Renal cortical epithelial cell (primary cell): Measurements from ENCODE around the gene EMSY. TPM values are rescaled to one million over a fixed set of nuclear protein-coding genes. Genes with fewer than 3 reads are reported as not detected.
"Not testable (repeated sequence)": the region's sequence is repeated elsewhere in the genome, so short reads cannot be mapped to it uniquely, and the experiment has no call there.

Source experiments
- DNase-seq: peaks from one replicate; pipeline ENCODE4 v3.0.0-alpha.2; 2011; ENCODE audit warnings: low read depth
- total RNA-seq: library from RNA; depleted of rRNA; stranded (reverse); fragments of >200 nt; gene quantifications from 2 replicates; pipeline ENCODE4 v1.2.3, GENCODE V29; 2014

Gene EMSY
- total RNA-seq, 1 donor from 2014 or later = 12.2 TPM

DNA sequence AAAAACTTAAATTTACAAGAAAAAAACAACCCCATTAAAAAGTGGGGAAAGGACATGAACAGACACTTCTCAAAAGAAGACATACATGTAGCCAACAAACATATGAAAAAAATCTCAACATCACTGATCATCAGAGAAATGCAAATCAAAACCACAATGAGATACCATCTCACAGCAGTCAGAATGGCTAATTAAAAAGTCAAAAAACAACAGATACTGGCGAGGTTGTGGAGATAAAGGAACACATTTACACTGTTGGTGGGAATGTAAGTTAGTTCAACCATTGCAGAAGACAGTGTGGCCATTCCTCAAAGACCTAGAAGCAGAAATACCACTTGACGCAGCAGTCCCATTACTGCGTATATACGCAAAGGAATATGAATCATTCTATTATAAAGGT, 150.3 kb downstream of the EMSY start:
- not testable (repeated sequence) for DNase-seq

DNA sequence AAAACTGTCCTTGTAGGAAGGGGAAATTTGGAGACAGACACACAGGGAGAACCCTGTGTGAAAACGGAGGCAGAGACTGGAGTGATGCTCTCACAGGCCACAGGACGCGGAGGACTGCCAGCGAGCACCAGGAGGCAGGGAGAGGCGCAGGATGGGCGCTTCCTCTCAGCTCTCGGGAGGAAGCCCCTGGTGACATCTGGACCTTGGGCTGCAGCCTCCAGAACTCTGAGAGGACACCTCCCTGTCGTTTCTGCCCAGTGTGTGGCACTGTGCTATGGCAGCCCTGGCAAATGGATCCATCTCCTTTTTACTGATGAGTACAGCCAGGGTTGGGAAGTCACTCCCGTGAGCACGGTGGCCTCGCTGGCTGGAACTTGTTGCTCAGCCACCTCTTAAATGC, 151.8 kb downstream of the EMSY start:
- DNase-seq = no peak

DNA sequence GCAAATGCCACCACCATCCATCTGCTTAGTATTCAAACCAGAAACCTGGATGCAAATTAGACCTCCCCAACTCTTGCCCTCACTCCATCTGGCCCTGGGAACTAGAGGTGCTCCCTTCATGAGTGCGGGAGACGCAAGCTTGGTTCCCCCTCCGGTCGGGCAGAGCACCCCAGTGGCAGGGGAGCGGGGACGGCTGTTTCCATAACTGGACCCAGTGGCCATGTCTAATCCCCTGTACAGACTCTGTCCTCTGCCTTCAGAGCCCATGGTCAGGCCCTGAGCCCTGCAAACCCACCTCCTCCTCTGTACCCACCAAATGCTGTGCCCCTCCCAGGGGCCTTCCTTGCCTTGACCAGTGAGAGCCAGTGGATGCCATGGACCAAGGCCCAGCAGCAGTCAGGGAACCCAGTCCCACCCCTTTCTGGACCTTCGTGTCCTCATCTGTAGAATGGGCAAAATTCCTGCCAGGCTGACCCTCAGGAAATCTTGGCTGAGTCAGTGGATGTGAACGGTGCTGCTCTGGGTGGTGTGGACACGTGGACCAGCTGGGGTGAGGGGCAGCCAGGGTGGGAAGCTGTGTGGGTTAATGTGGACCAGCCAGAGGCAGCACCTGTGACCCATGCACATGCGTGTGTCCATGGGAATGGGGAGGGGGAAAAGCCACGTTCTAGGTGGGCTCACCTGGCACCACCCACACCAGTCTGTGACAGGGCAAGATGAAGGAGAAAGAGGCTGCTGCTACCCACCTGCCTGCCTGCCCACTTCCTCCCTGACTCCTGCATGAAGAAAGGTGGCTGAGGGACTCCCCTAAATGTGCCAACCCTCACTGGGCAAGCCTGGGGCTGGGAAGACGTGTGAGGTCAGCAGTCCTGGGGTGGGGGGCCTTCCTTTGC, 153.0 kb downstream of the EMSY start:
- DNase-seq = no peak

DNA sequence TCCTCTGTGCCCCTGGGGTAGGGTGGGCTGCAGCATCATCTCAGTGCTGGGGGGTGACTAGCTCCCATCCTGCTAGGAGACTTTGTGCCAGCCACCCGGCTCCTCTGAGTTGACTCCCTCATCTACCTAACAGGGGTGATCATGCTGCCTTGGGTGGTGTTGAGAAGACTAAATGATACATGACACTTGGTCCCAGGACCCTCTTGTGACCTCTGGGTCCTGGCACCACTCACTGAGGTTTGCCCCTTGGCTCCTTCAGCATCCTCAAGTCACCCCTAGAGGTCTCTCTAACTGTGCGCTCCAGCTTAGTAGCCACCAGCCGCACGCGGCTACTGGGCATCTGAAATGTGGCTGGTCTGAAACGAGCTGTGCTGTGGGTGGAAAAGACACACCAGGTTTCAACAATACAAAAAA, 153.6 kb downstream of the EMSY start:
- peak; percentile 25 for DNase-seq

DNA sequence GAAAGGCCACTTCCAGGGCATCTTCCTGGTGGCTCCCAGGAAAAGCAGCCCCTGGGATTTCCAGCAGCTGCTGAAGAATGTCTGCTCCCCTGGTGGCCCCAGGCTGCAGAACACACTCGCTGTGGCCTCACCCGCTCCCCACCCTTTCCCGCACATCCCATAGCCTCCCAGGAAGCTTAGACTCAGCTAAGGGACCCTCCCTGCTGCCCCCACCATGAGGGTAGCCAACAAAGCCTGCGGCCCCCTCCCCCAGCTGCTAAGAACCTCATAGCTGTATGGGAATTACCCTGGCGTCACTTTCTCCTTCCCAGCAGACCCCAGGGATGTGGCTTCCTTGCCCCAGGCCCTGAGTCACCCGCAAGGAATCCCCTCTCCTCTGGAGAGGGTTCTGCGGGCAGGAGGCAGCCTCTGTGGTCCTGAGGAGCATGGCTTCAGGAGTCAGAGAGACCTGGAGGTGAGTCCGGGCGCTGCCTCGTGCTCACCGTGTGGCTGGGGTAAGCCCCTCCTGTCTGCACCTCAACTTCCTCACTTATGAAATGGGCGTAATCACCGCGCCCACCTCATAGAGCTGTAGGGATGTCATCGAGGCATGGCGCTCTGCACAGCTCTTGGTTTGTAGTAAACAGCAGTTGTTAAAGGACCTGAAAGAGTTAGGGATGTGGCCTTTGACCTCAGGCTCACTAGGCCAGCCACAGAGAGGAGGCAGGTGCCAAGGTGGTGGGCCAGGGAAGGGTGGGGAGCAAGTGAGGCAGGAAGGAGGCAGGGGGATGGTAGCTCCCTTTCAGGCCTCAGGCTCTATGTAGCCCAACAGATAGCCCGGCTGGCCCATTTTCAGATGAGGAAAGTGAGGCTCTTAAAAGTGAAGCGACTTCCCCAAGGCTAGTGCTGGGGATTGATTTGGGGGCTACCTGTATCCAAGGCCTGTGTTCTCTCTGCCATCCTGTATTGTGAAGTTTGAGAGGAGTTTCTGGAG, 154.5 kb downstream of the EMSY start:
- DNase-seq = no peak

DNA sequence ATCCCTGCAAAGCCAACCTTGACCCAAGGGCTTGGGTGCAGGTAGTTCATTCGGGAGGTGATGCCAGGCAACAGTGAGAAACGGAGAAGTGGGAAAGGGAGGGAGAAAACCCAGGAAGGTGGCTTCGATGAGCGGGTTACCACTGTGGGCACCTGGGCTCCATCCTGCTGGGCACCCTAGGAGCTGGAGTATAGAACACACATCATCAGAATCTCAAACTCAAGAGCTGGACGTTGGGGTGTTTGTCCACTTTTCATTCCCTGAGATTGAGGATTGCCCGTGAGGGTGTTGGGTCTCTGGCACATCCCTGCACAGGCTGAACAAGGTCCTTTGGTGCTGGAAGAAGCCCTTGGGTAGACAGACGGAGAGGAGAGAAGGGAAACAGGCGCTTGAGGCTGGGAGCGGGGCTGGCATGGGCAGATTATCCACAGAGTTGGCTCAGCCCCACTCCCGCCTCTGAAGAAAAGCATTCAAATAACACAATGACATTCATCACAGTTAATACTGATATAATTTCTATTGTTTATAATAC, 155.4 kb downstream of the EMSY start:
- DNase-seq = no peak

DNA sequence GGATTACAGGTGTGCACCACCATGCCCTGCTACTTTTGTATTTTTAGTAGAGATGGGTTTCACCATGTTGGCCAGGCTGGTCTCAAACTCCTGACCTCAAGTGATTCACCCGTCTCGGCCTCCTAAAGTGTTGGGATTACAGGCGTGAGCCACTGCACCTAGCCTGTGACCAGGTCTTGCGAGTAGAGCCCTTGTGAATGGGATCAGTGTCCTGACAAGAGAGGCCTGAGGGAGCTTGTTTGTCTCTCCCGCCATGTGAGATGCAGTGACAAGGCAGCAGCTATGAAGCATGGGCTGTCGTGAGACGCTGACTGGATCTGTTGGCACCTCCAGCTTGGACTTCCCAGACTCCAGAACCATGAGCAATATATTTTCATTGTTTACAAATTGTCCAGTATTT, 156.5 kb downstream of the EMSY start:
- DNase-seq = no peak

DNA sequence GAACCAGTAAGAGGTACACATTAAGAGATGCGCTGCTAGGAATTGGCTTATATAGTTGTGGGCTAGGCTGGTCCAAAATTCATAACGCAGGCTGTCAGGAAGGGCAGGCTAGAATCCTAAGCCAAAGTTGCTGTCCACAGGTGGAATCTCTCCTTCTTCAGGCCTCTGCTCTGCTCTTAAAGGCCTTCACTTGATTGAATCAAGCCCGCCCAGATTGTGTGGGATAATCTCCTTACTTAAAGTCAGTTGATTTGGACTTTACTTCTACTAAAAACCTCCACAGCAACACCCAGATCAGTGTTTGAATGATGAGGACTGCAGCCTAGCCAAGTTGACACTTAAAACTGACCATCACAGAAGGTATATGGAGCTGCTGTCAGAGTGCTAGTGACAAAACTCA, 156.9 kb downstream of the EMSY start:
- DNase-seq = no peak

DNA sequence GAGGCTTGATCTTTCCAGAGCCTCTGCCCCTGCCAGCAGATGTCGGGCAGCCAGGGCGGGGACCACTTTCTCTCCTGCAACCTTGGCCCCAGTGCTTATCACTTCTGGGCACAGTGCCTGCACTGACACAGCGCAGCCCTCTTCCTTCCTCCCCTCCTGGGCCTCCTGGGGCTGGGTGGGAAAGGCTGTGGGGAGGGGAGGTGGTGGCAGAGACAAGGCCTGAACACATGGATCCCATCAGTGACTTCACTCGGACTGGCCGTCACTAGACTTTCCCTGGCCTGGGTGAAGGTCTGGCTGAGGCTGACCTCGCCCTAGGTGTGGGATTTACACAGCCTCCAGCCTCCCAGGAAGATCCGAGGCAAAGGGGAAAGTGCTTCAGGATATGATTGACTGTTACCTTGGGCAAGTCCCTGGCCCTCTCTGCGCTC, 157.6 kb downstream of the EMSY start:
- DNase-seq = no peak

Other genes with a start within 250 kb of the EMSY start
- gene WNT11, start 238.5 kb upstream of the EMSY start, total RNA-seq = not detected in 2 replicates
- gene THAP12, start 63.9 kb upstream of the EMSY start, total RNA-seq = 39.2 and 47.9 TPM in 2 replicates
- 0.17 and 1.3 TPM in 2 replicates for gene GVQW3, start 63.7 kb upstream of the EMSY start, total RNA-seq
- 0.17 and 5.6 TPM in 2 replicates for gene LRRC32, start 225.7 kb downstream of the EMSY start, total RNA-seq